WTC11 (cell line): ENCODE measurements around the gene SLC6A5. TPM values are rescaled to one million over a fixed set of nuclear protein-coding genes. Genes with fewer than 3 reads are reported as not detected.

ENCODE experiments used
- ATF1 ChIP-seq: sonication (generic); formaldehyde crosslinking; IDR thresholded peaks from 2 replicates; pipeline ENCODE4 v1.8.1; 2023; ENCODE audit warnings: mild to moderate bottlenecking, moderate library complexity, missing genetic modification reagents
- ETV6 ChIP-seq: sonication (generic); formaldehyde crosslinking; IDR thresholded peaks from 2 replicates; pipeline ENCODE4 v1.8.1; 2022; ENCODE audit warnings: mild to moderate bottlenecking, missing genetic modification reagents
- TEAD1 ChIP-seq: sonication (generic); formaldehyde crosslinking; IDR thresholded peaks from 2 replicates; pipeline ENCODE4 v1.8.0; 2022; ENCODE audit warnings: mild to moderate bottlenecking, missing genetic modification reagents
- total RNA-seq: library from RNA; stranded (reverse); gene quantifications from 3 replicates; pipeline ENCODE4 v1.2.3, GENCODE V29; 2021
- TF ChIP-seq, protein P1 (sequence below): sonication (generic); formaldehyde crosslinking; IDR thresholded peaks from 2 replicates; pipeline ENCODE4 v1.8.0; 2023; ENCODE audit warnings: missing genetic modification reagents, mild to moderate bottlenecking, borderline replicate concordance
- TF ChIP-seq, protein P2 (sequence below): fragments of 250-450 bp; sonication (Bioruptor Pico); IDR thresholded peaks from 2 replicates; pipeline ENCODE4 v1.9.0; 2021; ENCODE audit warnings: moderate library complexity, mild to moderate bottlenecking, inconsistent platforms, borderline replicate concordance

The SLC6A5 gene
- total RNA-seq, 1 experiment from 2014 or later = not detected

DNA sequence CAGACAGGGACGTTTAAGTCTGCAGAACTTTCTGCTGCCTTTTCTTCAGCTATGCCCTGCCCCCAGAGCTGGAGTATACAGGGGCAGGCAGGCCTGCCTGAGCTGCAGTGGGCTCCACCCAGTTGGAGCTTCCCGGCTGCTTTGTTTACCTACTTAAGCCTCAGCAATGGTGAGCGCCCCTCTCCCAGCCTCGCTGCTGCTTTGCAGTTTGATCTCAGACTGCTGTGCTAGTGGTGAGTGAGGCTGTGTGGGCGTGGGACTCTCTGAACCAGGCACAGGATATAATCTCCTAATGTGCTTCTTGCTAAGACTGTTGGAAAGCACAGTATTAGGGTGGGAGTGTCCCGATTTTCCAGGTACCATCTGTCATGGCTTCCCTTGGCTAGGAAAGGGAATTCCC is 108.5 kb downstream of the SLC6A5 start (continued):
- TF ChIP-seq, protein P1, sequence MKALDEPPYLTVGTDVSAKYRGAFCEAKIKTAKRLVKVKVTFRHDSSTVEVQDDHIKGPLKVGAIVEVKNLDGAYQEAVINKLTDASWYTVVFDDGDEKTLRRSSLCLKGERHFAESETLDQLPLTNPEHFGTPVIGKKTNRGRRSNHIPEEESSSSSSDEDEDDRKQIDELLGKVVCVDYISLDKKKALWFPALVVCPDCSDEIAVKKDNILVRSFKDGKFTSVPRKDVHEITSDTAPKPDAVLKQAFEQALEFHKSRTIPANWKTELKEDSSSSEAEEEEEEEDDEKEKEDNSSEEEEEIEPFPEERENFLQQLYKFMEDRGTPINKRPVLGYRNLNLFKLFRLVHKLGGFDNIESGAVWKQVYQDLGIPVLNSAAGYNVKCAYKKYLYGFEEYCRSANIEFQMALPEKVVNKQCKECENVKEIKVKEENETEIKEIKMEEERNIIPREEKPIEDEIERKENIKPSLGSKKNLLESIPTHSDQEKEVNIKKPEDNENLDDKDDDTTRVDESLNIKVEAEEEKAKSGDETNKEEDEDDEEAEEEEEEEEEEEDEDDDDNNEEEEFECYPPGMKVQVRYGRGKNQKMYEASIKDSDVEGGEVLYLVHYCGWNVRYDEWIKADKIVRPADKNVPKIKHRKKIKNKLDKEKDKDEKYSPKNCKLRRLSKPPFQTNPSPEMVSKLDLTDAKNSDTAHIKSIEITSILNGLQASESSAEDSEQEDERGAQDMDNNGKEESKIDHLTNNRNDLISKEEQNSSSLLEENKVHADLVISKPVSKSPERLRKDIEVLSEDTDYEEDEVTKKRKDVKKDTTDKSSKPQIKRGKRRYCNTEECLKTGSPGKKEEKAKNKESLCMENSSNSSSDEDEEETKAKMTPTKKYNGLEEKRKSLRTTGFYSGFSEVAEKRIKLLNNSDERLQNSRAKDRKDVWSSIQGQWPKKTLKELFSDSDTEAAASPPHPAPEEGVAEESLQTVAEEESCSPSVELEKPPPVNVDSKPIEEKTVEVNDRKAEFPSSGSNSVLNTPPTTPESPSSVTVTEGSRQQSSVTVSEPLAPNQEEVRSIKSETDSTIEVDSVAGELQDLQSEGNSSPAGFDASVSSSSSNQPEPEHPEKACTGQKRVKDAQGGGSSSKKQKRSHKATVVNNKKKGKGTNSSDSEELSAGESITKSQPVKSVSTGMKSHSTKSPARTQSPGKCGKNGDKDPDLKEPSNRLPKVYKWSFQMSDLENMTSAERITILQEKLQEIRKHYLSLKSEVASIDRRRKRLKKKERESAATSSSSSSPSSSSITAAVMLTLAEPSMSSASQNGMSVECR = no peak
- TF ChIP-seq ETV6 (CRISPR knock-in tag) (no peak), TEAD1 (no peak), ATF1 (CRISPR knock-in tag) (no peak)
- TF ChIP-seq, protein P2, sequence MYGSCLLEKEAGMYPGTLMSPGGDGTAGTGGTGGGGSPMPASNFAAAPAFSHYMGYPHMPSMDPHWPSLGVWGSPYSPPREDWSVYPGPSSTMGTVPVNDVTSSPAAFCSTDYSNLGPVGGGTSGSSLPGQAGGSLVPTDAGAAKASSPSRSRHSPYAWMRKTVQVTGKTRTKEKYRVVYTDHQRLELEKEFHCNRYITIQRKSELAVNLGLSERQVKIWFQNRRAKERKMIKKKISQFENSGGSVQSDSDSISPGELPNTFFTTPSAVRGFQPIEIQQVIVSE (CRISPR knock-in tag) = no peak

Other genes starting within 250 kb of the SLC6A5 start
- 32.7 to 51.3 TPM (median 47.3 TPM) in 3 replicates for gene HTATIP2, start 235.9 kb upstream of the SLC6A5 start, total RNA-seq
- gene PRMT3, start 211.9 kb upstream of the SLC6A5 start, total RNA-seq = 26.7 to 31.4 TPM (median 28.0 TPM) in 3 replicates
- 1.8 to 2.6 TPM (median 2.4 TPM) in 3 replicates for gene NELL1, start 70.0 kb downstream of the SLC6A5 start, total RNA-seq